Measurements from ENCODE around the gene CHAMP1.

DNA sequence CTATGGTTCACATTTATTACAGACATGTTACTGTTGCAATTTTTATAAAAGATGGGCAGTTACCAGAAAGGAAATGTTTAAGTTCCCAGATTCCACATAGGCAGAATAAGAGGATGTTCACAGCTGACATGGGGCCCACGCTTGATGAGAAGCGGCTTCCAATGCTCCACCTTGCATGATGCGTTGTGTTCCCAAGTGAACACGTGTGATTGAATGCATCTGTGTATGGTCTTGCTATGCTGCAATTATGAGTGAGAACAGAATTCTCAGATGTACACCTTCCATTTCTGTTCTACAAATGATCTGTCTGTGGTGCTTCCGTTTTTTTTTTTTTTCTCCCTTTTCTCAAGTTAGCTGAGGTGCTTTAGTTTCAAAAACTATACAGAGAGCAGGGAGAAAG lies 17.4 kb upstream of the CHAMP1 start:
- TF ChIP-seq, protein P1, sequence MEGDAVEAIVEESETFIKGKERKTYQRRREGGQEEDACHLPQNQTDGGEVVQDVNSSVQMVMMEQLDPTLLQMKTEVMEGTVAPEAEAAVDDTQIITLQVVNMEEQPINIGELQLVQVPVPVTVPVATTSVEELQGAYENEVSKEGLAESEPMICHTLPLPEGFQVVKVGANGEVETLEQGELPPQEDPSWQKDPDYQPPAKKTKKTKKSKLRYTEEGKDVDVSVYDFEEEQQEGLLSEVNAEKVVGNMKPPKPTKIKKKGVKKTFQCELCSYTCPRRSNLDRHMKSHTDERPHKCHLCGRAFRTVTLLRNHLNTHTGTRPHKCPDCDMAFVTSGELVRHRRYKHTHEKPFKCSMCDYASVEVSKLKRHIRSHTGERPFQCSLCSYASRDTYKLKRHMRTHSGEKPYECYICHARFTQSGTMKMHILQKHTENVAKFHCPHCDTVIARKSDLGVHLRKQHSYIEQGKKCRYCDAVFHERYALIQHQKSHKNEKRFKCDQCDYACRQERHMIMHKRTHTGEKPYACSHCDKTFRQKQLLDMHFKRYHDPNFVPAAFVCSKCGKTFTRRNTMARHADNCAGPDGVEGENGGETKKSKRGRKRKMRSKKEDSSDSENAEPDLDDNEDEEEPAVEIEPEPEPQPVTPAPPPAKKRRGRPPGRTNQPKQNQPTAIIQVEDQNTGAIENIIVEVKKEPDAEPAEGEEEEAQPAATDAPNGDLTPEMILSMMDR (IDR thresholded peaks at IDR 0.05), result no peak
- TF ChIP-seq POLR2AphosphoS5 (IDR thresholded peaks at IDR 0.05; ENCODE audit: low read depth, low read length) (no peak), TCF7L2 (IDR thresholded peaks at IDR 0.05; ENCODE audit: low read depth, low read length) (no peak), SIN3A (IDR thresholded peaks at IDR 0.05; ENCODE audit: borderline replicate concordance, insufficient read depth, low read depth, low read length) (no peak)
- TF ChIP-seq, protein P2, sequence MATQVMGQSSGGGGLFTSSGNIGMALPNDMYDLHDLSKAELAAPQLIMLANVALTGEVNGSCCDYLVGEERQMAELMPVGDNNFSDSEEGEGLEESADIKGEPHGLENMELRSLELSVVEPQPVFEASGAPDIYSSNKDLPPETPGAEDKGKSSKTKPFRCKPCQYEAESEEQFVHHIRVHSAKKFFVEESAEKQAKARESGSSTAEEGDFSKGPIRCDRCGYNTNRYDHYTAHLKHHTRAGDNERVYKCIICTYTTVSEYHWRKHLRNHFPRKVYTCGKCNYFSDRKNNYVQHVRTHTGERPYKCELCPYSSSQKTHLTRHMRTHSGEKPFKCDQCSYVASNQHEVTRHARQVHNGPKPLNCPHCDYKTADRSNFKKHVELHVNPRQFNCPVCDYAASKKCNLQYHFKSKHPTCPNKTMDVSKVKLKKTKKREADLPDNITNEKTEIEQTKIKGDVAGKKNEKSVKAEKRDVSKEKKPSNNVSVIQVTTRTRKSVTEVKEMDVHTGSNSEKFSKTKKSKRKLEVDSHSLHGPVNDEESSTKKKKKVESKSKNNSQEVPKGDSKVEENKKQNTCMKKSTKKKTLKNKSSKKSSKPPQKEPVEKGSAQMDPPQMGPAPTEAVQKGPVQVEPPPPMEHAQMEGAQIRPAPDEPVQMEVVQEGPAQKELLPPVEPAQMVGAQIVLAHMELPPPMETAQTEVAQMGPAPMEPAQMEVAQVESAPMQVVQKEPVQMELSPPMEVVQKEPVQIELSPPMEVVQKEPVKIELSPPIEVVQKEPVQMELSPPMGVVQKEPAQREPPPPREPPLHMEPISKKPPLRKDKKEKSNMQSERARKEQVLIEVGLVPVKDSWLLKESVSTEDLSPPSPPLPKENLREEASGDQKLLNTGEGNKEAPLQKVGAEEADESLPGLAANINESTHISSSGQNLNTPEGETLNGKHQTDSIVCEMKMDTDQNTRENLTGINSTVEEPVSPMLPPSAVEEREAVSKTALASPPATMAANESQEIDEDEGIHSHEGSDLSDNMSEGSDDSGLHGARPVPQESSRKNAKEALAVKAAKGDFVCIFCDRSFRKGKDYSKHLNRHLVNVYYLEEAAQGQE (IDR thresholded peaks at IDR 0.05; ENCODE audit: insufficient read depth in 1 of 2, low read depth in 2 of 2, low read length in 1 of 2), result no peak

Data from Panc1 (cell line).